GM19099 (cell line): Measurements from ENCODE around the gene HNRNPM.

Source experiments
- POLR2A ChIP-seq: IDR thresholded peaks from 3 replicates; pipeline ENCODE4 v1.6.1; 2011; ENCODE audit warnings: low read depth; ENCODE audit not compliant: insufficient read length; ENCODE audit errors: extremely low read depth

Gene HNRNPM

DNA sequence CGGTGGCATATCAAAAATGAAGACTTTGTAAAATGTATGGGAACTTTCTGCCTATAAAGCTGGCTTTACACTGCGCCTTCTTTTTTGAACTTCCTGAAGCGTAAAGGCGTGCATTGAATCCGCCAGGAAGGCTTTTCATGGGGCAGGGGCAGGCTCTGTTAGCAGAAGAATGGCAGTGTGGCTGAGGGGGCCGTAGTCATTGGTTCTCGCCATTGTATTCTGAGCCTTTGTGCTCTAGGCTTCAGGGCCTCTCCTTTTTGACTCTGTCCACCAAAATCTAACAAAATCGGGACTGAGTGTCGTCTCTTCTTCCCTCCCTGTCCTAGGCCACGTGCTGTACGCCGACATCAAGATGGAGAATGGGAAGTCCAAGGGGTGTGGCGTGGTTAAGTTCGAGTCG is 43.6 kb downstream of the HNRNPM start:
- TF ChIP-seq POLR2A: no peak

DNA sequence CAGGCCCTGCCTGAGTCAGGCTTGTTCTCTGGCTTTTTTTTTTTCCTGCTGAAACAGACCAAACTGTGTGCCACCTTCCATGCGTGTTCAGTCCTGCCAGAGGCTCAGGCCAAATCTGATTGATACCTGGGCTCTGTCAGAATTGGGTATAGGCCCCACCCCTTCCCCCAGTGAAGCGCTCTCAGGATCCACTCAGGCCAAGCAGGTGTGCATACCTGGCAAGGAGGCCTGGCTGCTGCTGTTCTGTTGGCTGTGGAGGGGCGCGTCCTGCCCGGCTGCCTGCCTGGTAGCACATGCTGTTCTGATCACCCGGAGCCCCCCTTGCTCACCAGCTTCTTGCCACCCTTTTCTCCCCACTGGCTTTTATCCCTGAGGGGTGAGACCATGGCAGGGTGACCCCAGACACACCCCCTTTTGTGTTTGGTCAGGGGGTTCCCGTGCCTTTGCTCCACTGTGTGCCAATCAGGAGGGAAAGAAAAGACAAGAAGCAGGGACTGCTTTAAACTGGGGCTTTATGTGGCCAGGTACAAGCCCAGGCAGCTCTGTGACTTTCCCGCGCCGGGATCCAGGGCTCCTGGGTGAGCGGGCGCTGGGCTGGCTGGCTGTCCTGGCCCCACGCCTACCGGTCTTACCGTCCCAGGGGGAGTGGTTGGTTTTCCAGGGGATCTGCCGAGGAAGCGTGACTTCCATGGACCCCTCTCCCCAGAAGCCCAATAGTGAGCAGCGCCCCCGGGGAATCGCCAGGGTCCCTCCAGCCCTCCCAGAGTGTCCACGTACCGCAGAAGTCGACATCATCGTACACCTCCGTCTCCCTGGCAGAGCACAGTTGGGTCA is 45.0 kb downstream of the HNRNPM start:
- no peak for TF ChIP-seq POLR2A

DNA sequence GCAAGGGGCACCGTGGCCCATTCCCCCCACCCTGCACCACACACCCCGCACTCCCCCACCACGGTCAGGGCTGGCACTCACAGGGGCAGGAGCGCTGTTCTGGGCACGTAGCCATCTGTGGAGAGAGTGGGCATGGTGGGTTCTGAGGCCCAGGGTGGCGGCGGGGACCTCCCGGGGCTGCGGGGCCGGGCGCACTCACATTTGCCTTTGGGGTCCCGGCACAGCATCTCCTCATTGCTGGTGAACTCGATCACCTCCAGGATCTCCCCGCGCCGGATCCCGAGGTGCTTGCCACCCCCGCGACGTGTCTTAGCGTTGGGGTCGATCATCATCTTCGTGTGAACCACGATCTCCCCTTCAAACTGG is 45.6 kb downstream of the HNRNPM start:
- no peak for TF ChIP-seq POLR2A

DNA sequence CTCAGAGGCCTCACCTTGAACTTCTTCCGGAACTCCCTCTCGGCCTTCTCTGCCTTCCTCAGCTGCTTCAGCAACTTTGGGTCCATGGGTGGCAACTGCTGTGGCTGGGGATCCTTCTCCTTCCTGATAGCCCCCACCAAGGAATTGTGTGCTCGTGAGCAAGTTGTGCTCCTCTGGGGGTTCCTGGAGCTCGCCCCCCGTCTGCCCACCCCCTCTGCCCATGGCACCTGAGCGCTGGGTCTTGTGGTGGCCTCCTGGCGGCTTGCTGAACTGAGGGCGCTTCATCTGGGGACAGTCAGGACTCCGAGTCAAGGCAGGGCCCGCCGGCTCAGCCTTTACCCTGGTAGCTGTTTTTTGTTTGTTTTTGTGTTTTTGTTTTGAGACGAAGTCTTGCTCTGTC is 46.1 kb downstream of the HNRNPM start:
- TF ChIP-seq POLR2A: no peak

GRCh38 chr19:8491574-8491973 is 46.8 kb downstream of the HNRNPM start:
- TF ChIP-seq POLR2A: no peak

- no peak for TF ChIP-seq POLR2A
These were observed 49.4 kb downstream of the HNRNPM start for GRCh38 chr19:8494158-8494557.

- no peak for TF ChIP-seq POLR2A
These were observed 53.5 kb downstream of the HNRNPM start for GRCh38 chr19:8498295-8498694.

DNA sequence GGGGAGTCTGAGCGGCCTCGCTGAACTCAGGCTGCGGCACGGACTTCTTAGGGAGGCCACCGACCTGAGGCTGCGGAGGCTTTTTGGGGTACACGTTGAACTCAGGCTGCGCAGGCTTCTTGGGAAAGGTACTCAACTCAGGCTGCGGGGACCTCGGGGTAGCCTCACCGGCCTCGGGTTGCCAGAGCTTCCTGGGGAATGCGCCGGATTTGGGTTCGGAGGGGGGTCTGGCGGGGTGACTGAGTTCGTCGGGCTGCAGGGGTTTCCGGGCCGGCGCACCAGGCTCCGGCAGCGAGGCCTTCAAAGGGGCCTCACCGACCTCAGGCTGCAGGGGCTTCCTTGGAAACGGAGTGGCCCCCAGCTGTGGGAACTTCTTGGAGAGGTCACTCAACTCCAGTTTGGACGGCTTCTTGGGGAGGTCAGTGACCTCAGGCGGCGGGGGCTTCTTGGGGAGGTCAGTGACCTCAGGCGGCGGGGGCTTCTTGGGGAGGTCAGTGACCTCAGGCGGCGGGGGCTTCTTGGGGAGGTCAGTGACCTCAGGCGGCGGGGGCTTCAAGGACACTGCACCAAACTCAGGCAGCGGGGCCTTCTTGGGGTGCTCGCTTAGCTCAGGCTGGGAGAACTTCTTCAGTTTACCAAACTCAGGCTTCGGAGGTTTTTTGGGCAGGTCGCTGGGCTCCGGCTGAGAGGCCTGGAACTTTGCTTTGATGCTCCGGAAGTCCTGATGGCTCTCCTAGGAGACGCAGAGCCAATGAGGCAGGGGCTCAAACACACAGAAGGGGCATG is 54.5 kb downstream of the HNRNPM start:
- no peak for TF ChIP-seq POLR2A

- no peak for TF ChIP-seq POLR2A
These were observed 55.4 kb downstream of the HNRNPM start for GRCh38 chr19:8500158-8500557.

- TF ChIP-seq POLR2A: no peak
These were observed 56.7 kb downstream of the HNRNPM start for GRCh38 chr19:8501516-8501915.

- TF ChIP-seq POLR2A: no peak
These were observed 57.2 kb downstream of the HNRNPM start for GRCh38 chr19:8501981-8502380.

- no peak for TF ChIP-seq POLR2A
These were observed 58.7 kb downstream of the HNRNPM start for GRCh38 chr19:8503510-8503909.

DNA sequence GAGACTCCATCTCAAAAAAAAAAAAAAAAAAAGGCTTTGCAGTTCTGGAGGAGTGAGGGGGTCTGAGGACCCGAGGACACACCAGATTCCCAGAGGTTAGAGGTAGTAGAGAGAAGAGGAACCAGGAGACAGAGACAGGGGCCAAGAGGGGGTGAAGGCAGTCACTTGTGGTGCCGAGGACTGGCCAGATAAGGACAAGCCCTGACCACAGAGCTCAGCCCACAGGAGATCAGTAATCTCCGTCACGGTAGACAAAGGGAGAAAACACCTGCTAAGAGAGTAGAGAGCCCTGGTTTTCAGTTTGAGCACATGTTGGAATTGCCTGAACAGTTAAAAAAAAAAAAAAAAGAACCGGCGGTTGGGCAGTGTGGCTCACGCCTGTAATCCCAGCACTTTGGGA is 59.4 kb downstream of the HNRNPM start:
- TF ChIP-seq POLR2A: no peak

GRCh38 chr19:8504919-8505318 is 60.1 kb downstream of the HNRNPM start:
- TF ChIP-seq POLR2A: no peak

GRCh38 chr19:8505680-8506401 is 61.1 kb downstream of the HNRNPM start:
- peak; percentile 33 for TF ChIP-seq POLR2A
